ENCODE measurements around the gene TTC22.

The TTC22 gene

GRCh38 chr1:54808443-54809207, 7.5 kb upstream of the TTC22 start:
- no peak for DNase-seq (ENCODE audit: low read depth in 2 of 2)

- DNase-seq (ENCODE audit: low read depth in 2 of 2): no peak
These were observed 6.6 kb upstream of the TTC22 start for GRCh38 chr1:54807756-54808155.

- DNase-seq (ENCODE audit: low read depth in 2 of 2): no peak
These were observed 5.9 kb upstream of the TTC22 start for GRCh38 chr1:54806931-54807611.

- DNase-seq (ENCODE audit: low read depth in 2 of 2): no peak
These were observed 4.9 kb upstream of the TTC22 start for GRCh38 chr1:54805981-54806381.

- no peak for DNase-seq (ENCODE audit: low read depth in 2 of 2)
These were observed 4.3 kb upstream of the TTC22 start for GRCh38 chr1:54805466-54805865.

- DNase-seq (ENCODE audit: low read depth in 2 of 2): no peak
These were observed 3.5 kb upstream of the TTC22 start for GRCh38 chr1:54804471-54805132.

- DNase-seq (ENCODE audit: low read depth in 2 of 2): no peak
These were observed 2.8 kb upstream of the TTC22 start for GRCh38 chr1:54803761-54804470.

- no peak for DNase-seq (ENCODE audit: low read depth in 2 of 2)
These were observed 853 bp downstream of the TTC22 start for GRCh38 chr1:54800041-54800898.

- no peak for DNase-seq (ENCODE audit: low read depth in 2 of 2)
These were observed 2.1 kb downstream of the TTC22 start for GRCh38 chr1:54798769-54799641.

- no peak for DNase-seq (ENCODE audit: low read depth in 2 of 2)
These were observed 2.9 kb downstream of the TTC22 start for GRCh38 chr1:54798206-54798605.

- DNase-seq (ENCODE audit: low read depth in 2 of 2): no peak
These were observed 4.2 kb downstream of the TTC22 start for GRCh38 chr1:54796902-54797301.

GRCh38 chr1:54795841-54796468, 5.2 kb downstream of the TTC22 start:
- no peak for DNase-seq (ENCODE audit: low read depth in 2 of 2)

- no peak for DNase-seq (ENCODE audit: low read depth in 2 of 2)
These were observed 5.8 kb downstream of the TTC22 start for GRCh38 chr1:54795356-54795665.

GRCh38 chr1:54794451-54795355, 6.4 kb downstream of the TTC22 start:
- DNase-seq (ENCODE audit: low read depth in 2 of 2): no peak

- no peak for DNase-seq (ENCODE audit: low read depth in 2 of 2)
These were observed 8.3 kb downstream of the TTC22 start for GRCh38 chr1:54792686-54793282.

GRCh38 chr1:54791880-54792522, 9.1 kb downstream of the TTC22 start:
- no peak for DNase-seq (ENCODE audit: low read depth in 2 of 2)

GRCh38 chr1:54788459-54788858, 12.7 kb downstream of the TTC22 start:
- no peak for DNase-seq (ENCODE audit: low read depth in 2 of 2)

- no peak for DNase-seq (ENCODE audit: low read depth in 2 of 2)
These were observed 13.5 kb downstream of the TTC22 start for GRCh38 chr1:54787604-54788003.
